Ishikawa (cell line): ENCODE measurements around the gene STOML2.

Source experiments
- CEBPB ChIP-seq: IDR thresholded peaks from 2 replicates; pipeline ENCODE4 v1.6.1; 2012
- CREB1 ChIP-seq: IDR thresholded peaks from 2 replicates; pipeline ENCODE4 v1.6.1; 2012; ENCODE audit warnings: low read depth
- EGR1 ChIP-seq: IDR thresholded peaks from 2 replicates; pipeline ENCODE4 v1.6.1; 2012
- EP300 ChIP-seq: IDR thresholded peaks from 2 replicates; pipeline ENCODE4 v1.6.1; 2012; ENCODE audit warnings: borderline replicate concordance
- FOXM1 ChIP-seq: IDR thresholded peaks from 2 replicates; pipeline ENCODE4 v1.6.1; 2012; ENCODE audit warnings: low read depth, borderline replicate concordance
- MAX ChIP-seq: IDR thresholded peaks from 2 replicates; pipeline ENCODE4 v1.6.1; 2012
- NFIC ChIP-seq: IDR thresholded peaks from 2 replicates; pipeline ENCODE4 v1.6.1; 2012
- RAD21 ChIP-seq: IDR thresholded peaks from 2 replicates; pipeline ENCODE4 v1.6.1; 2012; ENCODE audit warnings: low read depth
- REST ChIP-seq: IDR thresholded peaks from 2 replicates; pipeline ENCODE4 v1.6.1; 2012; ENCODE audit warnings: low read depth, mild to moderate bottlenecking
- TAF1 ChIP-seq: IDR thresholded peaks from 2 replicates; pipeline ENCODE4 v1.6.1; 2012; ENCODE audit warnings: low read depth, mild to moderate bottlenecking
- TCF12 ChIP-seq: IDR thresholded peaks from 2 replicates; pipeline ENCODE4 v1.6.1; 2012; ENCODE audit warnings: low read depth
- TEAD4 ChIP-seq: IDR thresholded peaks from 2 replicates; pipeline ENCODE4 v1.6.1; 2012
- YY1 ChIP-seq: IDR thresholded peaks from 2 replicates; pipeline ENCODE4 v1.6.1; 2012; ENCODE audit warnings: low read depth
- ZBTB7A ChIP-seq: IDR thresholded peaks from 2 replicates; pipeline ENCODE4 v1.6.1; 2012; ENCODE audit warnings: low read depth
- TF ChIP-seq, protein P1 (sequence below): IDR thresholded peaks from 2 replicates; pipeline ENCODE4 v1.6.1; 2012

The STOML2 gene

GRCh38 chr9:35071814-35072460, 31.0 kb downstream of the STOML2 start:
- peak; percentile 20; the same call in 1 of the 2 replicates for TF ChIP-seq TAF1
- TF ChIP-seq REST = no peak

DNA sequence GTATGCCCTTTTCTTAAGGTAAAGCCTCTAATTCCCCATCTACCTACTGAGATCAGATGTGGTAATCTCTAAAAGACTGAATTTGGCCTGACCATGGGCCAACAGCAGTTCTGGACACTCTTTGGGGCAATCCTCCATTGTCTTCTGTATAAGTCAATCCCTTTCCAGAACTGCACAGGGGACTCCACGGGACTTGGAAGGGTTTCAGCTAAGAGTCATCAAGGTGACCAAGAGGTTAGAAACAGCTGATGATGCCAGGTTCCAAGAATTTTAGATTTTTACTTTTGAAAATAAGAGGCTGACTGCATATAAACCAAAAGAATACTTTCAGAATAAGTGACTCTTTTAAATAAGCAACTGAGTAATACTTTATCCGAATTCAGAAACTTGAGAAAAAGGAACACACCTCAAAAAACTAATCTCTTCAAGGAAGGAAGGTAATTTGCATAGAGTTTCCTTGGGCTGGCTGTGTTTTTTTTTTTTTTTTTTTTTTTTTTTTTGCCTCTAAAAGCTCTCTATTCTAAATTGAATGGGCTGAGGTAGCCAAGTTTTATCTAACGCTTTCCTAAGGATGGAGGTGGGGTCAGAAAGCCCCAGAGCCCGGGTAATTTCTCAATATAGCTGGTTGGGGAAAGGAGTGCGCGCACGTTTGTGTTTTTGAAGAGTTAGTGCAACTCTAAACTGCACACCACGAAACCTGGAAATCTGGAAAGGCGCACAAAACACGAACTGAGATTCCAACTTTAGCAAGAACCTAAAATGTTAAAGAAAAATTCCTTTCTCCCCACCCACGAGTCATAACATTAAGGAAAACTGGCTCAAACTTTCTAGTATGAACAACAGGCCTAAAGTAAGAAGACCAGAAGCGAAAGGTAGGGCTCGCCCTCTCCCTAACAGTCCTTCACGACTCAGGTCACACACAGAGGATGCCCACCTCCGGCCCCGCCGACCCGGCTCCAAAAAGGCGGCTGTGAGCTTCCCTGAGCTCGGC, 31.8 kb downstream of the STOML2 start:
- TF ChIP-seq YY1 (no peak), EGR1 (no peak), EP300 (no peak), TAF1 (no peak), REST (no peak), CEBPB (no peak), TCF12 (no peak), NFIC (no peak), FOXM1 (no peak), MAX (no peak), CREB1 (no peak), TEAD4 (no peak), ZBTB7A (no peak)
- TF ChIP-seq, protein P1, sequence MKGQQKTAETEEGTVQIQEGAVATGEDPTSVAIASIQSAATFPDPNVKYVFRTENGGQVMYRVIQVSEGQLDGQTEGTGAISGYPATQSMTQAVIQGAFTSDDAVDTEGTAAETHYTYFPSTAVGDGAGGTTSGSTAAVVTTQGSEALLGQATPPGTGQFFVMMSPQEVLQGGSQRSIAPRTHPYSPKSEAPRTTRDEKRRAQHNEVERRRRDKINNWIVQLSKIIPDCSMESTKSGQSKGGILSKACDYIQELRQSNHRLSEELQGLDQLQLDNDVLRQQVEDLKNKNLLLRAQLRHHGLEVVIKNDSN = no peak

- TF ChIP-seq YY1 (no peak), CREB1 (no peak), TAF1 (no peak), TEAD4 (no peak), NFIC (no peak), EGR1 (no peak), EP300 (no peak), RAD21 (no peak), REST (no peak), ZBTB7A (no peak), MAX (no peak), FOXM1 (no peak)
- TF ChIP-seq, protein P1 = no peak
These were observed 33.9 kb downstream of the STOML2 start for GRCh38 chr9:35069020-35069419.

DNA sequence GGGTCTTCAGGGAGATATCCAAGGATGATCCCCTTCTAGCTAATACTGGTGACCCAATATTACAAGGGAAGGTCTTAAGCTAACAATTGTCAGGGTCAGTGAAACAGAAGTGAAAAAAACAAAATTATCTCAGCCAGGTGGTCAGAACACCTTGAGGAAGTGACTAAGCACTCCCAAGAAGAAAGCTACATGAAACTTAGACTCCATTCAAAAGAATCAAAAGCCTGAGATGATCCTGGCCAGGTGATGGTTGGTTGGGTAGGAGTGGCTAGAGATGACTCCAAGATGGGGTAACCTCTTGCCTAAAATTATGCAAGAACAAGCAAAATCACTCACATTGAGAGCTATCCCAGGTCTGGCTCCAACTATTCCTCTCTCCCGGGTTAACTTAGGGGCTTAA, 35.9 kb downstream of the STOML2 start:
- no peak for TF ChIP-seq RAD21
- TF ChIP-seq EP300 = no peak
- no peak for TF ChIP-seq TEAD4
- TF ChIP-seq REST = no peak
- TF ChIP-seq CREB1 = no peak
- TF ChIP-seq YY1 = no peak
- TF ChIP-seq MAX = no peak
